HG02642 (cell line): Measurements from ENCODE around the gene SHPK.
A peak's percentile ranks its signal among the peaks of the same experiment; 100 is the strongest.

Source experiments
- ATAC-seq: cut with Tn5 transposase; IDR thresholded peaks from one replicate; pipeline ENCODE4 v1.9.1; 2021; ENCODE audit warnings: mild to moderate bottlenecking; ENCODE audit not compliant: unreplicated experiment, poor library complexity

The SHPK gene

GRCh38 chr17:3660311-3660891 lies 24.4 kb upstream of the SHPK start:
- no peak for ATAC-seq

- no peak for ATAC-seq
Measured at GRCh38 chr17:3659541-3660111, 23.6 kb upstream of the SHPK start.

- ATAC-seq = no peak
Measured at GRCh38 chr17:3658784-3659449, 22.9 kb upstream of the SHPK start.

GRCh38 chr17:3657874-3658783 lies 22.1 kb upstream of the SHPK start:
- no peak for ATAC-seq

- ATAC-seq = no peak
Measured at GRCh38 chr17:3657588-3657869, 21.5 kb upstream of the SHPK start.

GRCh38 chr17:3656755-3657587 lies 20.9 kb upstream of the SHPK start:
- no peak for ATAC-seq

GRCh38 chr17:3656353-3656752 lies 20.3 kb upstream of the SHPK start:
- no peak for ATAC-seq

- no peak for ATAC-seq
Measured at GRCh38 chr17:3655766-3656165, 19.7 kb upstream of the SHPK start.

GRCh38 chr17:3647769-3648555 lies 11.9 kb upstream of the SHPK start:
- no peak for ATAC-seq

- ATAC-seq = no peak
Measured at GRCh38 chr17:3647251-3647650, 11.2 kb upstream of the SHPK start.

GRCh38 chr17:3645310-3645709 lies 9.3 kb upstream of the SHPK start:
- ATAC-seq = no peak

- ATAC-seq = no peak
Measured at GRCh38 chr17:3643889-3644349, 7.9 kb upstream of the SHPK start.

- ATAC-seq = no peak
Measured at GRCh38 chr17:3641717-3642486, 5.9 kb upstream of the SHPK start.

GRCh38 chr17:3641014-3641413 lies 5.0 kb upstream of the SHPK start:
- ATAC-seq = no peak

GRCh38 chr17:3639981-3640596 lies 4.0 kb upstream of the SHPK start:
- ATAC-seq = no peak

- peak; percentile 12 for ATAC-seq
Measured at GRCh38 chr17:3636908-3637373, 891 bp upstream of the SHPK start.

- ATAC-seq = no peak
Measured at GRCh38 chr17:3635474-3636153, 436 bp downstream of the SHPK start.

- no peak for ATAC-seq
Measured at GRCh38 chr17:3632287-3632686, 3.8 kb downstream of the SHPK start.
